BLaER1 (cell line): ENCODE measurements around the gene SPTBN4.

ENCODE experiments used
- H3K27ac ChIP-seq: shearing (Covaris generic); formaldehyde crosslinking; 2 replicates; pipeline ENCODE4 v1.8.1; 2022
- H3K27me3 ChIP-seq: shearing (Covaris generic); formaldehyde crosslinking; 2 replicates; pipeline ENCODE4 v1.8.1; 2022
- H3K36me3 ChIP-seq: shearing (Covaris generic); formaldehyde crosslinking; 2 replicates; pipeline ENCODE4 v1.8.1; 2022
- H3K4me1 ChIP-seq: shearing (Covaris generic); formaldehyde crosslinking; 2 replicates; pipeline ENCODE4 v1.8.1; 2022
- H3K4me2 ChIP-seq: shearing (Covaris generic); formaldehyde crosslinking; 2 replicates; pipeline ENCODE4 v1.8.1; 2022
- H3K4me3 ChIP-seq: shearing (Covaris generic); formaldehyde crosslinking; 2 replicates; pipeline ENCODE4 v1.8.1; 2022
- H3K9ac ChIP-seq: shearing (Covaris generic); formaldehyde crosslinking; 2 replicates; pipeline ENCODE4 v1.8.1; 2022
- H3K9me3 ChIP-seq: shearing (Covaris generic); formaldehyde crosslinking; 2 replicates; pipeline ENCODE4 v1.8.1; 2022
- H4K20me1 ChIP-seq: shearing (Covaris generic); formaldehyde crosslinking; 2 replicates; pipeline ENCODE4 v1.8.1; 2022
- Cebpa-rat ChIP-seq: shearing (Covaris generic); IDR thresholded peaks from 2 replicates; pipeline ENCODE4 v1.8.1; 2022

SPTBN4 gene

DNA sequence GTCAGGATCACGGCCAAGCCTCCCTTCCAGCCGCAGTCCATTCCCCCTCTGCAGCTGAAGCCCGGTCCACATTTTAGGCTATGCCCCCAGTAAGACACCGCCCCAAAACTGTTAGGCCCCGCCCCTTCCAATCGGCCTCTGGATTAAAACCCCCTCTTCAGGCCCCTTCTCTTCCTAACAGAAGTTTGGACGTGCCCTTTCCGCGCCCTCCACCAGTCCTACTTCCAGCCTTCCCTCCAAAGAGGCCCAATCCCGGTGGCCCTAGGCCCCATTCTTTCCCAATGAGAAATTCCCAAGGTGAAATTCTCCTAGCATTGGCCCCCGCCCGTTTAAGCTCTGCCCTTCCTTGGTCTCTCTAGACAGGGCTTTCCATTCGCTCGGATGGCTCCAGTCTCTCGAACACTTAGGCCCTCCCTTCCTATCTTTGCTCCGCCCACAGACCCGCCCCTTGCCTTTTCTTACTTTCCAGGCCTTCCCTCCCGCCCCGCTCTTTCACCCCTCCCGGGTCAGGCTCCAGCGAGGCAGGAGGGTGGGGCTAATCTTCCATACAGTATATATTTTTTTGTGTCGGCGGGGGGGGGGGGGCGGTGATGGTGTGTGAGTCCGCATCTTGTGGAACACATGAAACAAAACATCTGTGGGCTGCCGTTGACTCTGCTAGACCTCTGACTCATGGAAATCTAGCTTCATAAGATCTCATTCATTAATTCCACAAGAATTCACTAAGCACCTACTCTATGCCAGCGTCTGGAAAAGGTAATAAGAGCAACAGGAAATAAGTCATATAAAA lies 148.0 kb downstream of the SPTBN4 start:
- H3K4me3 ChIP-seq = peak overlapping the region; percentile 84
- H3K4me2 ChIP-seq = peak overlapping the region; percentile 98

DNA sequence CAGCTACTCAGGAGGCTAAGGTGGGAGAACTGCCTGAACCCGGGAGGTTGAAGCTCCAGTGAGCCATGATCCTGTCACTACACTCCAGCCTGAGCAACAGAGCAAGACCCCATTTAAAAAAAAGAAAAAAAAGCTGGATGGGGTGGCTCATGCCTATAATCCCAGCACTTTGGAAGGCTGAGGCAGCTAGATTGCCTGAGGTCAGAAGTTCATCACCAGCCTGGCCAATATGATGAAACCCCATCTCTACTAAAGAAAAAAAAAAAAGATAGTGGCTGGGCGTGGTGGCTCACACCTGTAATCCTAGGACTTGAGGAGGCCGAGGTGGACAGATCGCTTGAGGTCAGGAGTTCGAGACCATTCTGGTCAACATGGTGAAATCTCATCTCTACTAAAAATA lies 149.4 kb downstream of the SPTBN4 start:
- no peak overlapping the region for H3K27ac ChIP-seq
- no peak overlapping the region for H3K4me3 ChIP-seq
- no peaks in the 10 kb centered on the region for H3K27me3 ChIP-seq
- peaks cover 13% of the 10 kb centered on the region; the same call in 1 of the 2 replicates for H4K20me1 ChIP-seq
- H3K9ac ChIP-seq = no peak overlapping the region
- H3K9me3 ChIP-seq = no peaks in the 10 kb centered on the region
- no peak for TF ChIP-seq Cebpa-rat
- peaks cover 26% of the 10 kb centered on the region for H3K4me1 ChIP-seq
- H3K4me2 ChIP-seq = no peak overlapping the region
- H3K36me3 ChIP-seq = peaks cover 57% of the 10 kb centered on the region

More for the DNA sequence above, 148.0 kb downstream of the SPTBN4 start:
- no peak for TF ChIP-seq Cebpa-rat
- Histone ChIP-seq H3K36me3 (peaks cover 43% of the 10 kb centered on the region), H4K20me1 (peaks cover 11% of the 10 kb centered on the region; the same call in 1 of the 2 replicates), H3K27ac (peak overlapping the region; percentile 78), H3K9ac (peak overlapping the region; percentile 84), H3K9me3 (no peaks in the 10 kb centered on the region), H3K27me3 (no peaks in the 10 kb centered on the region), H3K4me1 (peaks cover 38% of the 10 kb centered on the region)

DNA sequence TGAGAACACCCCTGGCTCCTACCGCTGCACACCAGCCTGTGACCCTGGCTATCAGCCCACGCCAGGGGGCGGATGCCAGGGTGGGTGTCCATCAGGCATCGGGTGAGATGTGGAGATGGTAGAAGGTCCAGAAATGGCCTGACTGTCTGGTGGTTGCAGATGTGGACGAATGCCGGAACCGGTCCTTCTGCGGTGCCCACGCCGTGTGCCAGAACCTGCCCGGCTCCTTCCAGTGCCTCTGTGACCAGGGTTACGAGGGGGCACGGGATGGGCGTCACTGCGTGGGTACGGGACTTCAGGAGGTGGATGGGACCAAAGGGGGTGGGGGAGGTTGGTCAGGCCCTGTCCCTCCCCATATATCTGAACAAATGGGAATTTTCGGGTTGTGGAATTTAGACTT lies 150.1 kb downstream of the SPTBN4 start:
- H3K4me1 ChIP-seq = peaks cover 19% of the 10 kb centered on the region
- peaks cover 64% of the 10 kb centered on the region for H3K36me3 ChIP-seq
- no peak for TF ChIP-seq Cebpa-rat
- H3K9me3 ChIP-seq = no peaks in the 10 kb centered on the region
- H4K20me1 ChIP-seq = peaks cover 18% of the 10 kb centered on the region; the same call in 1 of the 2 replicates
- no peaks in the 10 kb centered on the region for H3K27me3 ChIP-seq
- no peak overlapping the region for H3K4me3 ChIP-seq
- no peak overlapping the region for H3K27ac ChIP-seq
- H3K9ac ChIP-seq = no peak overlapping the region
- H3K4me2 ChIP-seq = no peak overlapping the region

DNA sequence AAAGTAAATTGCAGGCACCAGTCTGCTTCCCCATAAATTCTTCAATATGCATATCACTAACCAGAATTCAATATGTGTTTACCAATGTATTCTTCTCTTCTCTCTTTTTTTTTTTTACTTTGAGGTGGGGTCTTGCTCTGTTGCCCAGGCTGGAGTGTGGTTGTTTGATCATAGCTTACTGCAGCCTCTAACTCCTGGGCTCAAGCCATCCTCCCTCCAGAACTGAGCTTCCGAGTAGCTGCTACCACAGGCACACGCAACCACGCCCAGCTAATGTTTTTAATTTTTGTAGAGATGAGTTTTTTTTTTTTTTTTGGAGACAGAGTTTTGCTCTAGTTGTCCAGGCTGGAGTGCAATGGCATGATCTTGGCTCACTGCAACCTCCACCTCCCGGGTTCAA lies 151.2 kb downstream of the SPTBN4 start:
- Histone ChIP-seq H3K4me2 (no peak overlapping the region), H3K4me1 (peaks cover 14% of the 10 kb centered on the region), H3K4me3 (no peak overlapping the region), H3K9ac (no peak overlapping the region), H4K20me1 (peaks cover 26% of the 10 kb centered on the region; the same call in 1 of the 2 replicates), H3K27me3 (no peaks in the 10 kb centered on the region), H3K27ac (no peak overlapping the region), H3K36me3 (peaks cover 74% of the 10 kb centered on the region), H3K9me3 (no peaks in the 10 kb centered on the region)
- TF ChIP-seq Cebpa-rat = no peak

DNA sequence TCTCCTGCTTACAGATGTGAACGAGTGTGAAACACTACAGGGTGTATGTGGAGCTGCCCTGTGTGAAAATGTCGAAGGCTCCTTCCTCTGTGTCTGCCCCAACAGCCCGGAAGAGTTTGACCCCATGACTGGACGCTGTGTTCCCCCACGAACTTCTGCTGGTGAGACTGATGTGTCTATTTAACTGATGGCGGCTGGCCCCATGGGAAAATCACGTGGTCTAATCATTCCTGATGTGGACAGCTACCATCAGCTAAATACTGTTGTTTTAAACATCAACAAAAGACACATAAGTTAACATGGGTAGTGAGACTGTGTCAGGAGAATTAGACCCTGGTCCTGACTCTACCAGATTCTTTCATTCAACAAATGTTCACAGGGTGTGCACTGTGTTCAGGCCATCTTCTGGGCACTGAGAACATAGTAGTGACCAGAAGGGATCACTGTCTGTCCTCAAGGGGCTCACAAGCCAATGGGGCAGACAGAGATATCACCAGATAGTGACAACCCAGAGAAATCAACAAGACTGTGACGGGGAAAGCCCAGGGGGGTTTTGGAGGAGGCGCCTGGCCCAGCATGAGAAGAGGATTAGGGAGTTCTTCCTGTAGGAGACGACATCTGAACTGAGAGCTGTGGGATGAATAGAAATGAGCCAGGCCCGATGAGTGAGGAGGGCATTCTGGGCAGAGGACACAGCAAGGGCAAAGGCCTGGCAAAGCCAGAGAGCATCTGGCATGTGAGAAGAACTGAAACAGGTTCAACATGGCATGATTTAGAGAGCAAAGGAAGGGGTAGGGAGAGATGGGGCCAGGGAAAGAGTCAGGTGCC lies 152.7 kb downstream of the SPTBN4 start:
- Histone ChIP-seq H3K27ac (no peak overlapping the region), H4K20me1 (peaks cover 27% of the 10 kb centered on the region; the same call in 1 of the 2 replicates), H3K4me1 (peaks cover 9% of the 10 kb centered on the region; the same call in 1 of the 2 replicates), H3K4me2 (no peak overlapping the region), H3K27me3 (no peaks in the 10 kb centered on the region), H3K36me3 (peaks cover 90% of the 10 kb centered on the region), H3K9ac (no peak overlapping the region), H3K4me3 (no peak overlapping the region), H3K9me3 (no peaks in the 10 kb centered on the region)
- no peak for TF ChIP-seq Cebpa-rat

DNA sequence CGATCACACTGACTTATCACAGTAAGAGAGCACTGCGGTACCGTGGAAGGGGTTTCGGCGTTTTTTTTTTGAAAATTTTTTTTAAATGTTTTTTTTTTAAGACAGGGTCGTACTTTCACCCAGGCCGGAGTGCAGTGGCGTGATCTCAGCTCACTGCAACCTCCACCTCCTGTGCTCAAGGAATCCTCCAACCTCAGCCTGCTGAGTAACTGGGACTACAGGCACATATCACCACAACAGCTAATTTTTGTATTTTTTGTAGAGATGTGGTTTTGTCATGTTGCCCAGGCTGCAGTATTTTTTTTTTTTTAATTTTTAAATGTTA lies 153.3 kb downstream of the SPTBN4 start:
- Histone ChIP-seq H3K4me3 (no peak overlapping the region), H3K9me3 (no peaks in the 10 kb centered on the region), H3K27ac (no peak overlapping the region), H3K9ac (no peak overlapping the region), H3K4me1 (peaks cover 9% of the 10 kb centered on the region; the same call in 1 of the 2 replicates), H3K4me2 (no peak overlapping the region), H3K36me3 (peaks cover 95% of the 10 kb centered on the region), H3K27me3 (no peaks in the 10 kb centered on the region), H4K20me1 (peaks cover 27% of the 10 kb centered on the region; the same call in 1 of the 2 replicates)
- TF ChIP-seq Cebpa-rat = no peak

DNA sequence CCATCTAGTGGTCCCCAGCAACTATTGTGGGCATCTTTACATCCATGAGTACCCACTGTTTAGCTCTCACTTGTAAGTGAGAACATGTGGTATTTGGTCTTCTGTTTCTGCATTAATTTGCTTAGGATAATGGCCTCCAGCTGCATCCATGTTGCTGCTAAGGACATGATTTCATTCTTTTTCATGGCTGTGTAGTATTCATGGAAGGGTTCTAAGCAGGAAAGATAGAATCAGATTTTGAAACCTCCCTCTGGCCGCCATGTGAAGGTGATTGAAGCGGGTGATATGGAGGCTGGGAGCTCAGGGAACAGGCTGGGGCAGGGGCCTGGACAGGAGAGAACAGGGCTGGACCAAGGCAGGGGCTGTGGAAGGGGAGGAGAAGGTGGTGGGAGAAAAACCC lies 154.5 kb downstream of the SPTBN4 start:
- no peaks in the 10 kb centered on the region for H3K27me3 ChIP-seq
- no peaks in the 10 kb centered on the region for H3K9me3 ChIP-seq
- peaks cover 16% of the 10 kb centered on the region; the same call in 1 of the 2 replicates for H4K20me1 ChIP-seq
- H3K4me3 ChIP-seq = no peak overlapping the region
- no peak overlapping the region for H3K27ac ChIP-seq
- no peak overlapping the region for H3K9ac ChIP-seq
- peaks cover 97% of the 10 kb centered on the region for H3K36me3 ChIP-seq
- no peak overlapping the region for H3K4me2 ChIP-seq
- TF ChIP-seq Cebpa-rat = no peak
- no peaks in the 10 kb centered on the region for H3K4me1 ChIP-seq

DNA sequence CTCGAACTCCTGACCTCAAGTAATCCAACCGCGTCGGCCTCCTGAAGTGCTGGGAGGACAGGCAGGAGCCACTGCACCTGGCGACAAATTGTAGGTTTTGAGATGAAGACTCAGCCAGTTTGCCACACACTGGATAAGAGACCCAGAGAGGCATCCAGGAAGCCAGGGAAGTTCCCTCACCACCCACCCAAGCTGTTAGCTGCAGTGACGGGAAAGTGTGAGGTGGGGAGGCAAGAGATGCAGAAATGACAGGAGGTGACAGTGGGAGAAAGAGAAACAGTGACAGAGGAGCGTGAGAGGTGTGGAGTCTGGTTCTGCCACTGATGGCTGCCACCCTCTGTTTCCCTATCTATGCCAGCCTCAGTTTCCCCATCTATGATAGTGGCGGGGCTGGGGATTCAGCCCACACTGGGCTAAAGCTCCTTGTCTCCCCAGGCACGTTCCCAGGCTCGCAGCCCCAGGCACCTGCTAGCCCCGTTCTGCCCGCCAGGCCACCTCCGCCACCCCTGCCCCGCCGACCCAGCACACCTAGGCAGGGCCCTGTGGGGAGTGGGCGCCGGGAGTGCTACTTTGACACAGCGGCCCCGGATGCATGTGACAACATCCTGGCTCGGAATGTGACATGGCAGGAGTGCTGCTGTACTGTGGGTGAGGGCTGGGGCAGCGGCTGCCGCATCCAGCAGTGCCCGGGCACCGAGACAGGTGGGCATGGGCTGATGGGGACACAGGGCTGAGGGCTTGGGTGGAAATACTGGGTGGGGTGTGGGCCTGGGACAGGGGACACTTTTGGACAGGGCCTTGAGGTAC lies 155.4 kb downstream of the SPTBN4 start:
- H3K27me3 ChIP-seq = no peaks in the 10 kb centered on the region
- H3K9me3 ChIP-seq = no peaks in the 10 kb centered on the region
- H3K36me3 ChIP-seq = peaks cover 97% of the 10 kb centered on the region

DNA sequence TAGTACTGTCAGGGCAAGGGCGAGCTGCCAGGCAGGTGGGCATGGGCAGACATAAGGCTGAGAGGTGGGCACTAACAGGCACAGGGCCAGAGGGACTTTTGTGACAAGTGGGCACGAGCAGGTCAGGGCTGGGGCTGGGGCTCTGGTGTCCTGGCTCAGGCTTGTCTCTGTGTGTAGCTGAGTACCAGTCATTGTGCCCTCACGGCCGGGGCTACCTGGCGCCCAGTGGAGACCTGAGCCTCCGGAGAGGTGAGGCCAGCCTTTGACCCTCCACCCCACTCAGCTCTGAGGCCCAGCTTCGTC lies 155.9 kb downstream of the SPTBN4 start:
- Histone ChIP-seq H3K9me3 (no peaks in the 10 kb centered on the region), H3K4me1 (no peaks in the 10 kb centered on the region), H3K27ac (no peak overlapping the region), H3K36me3 (peaks cover 99% of the 10 kb centered on the region), H3K4me3 (no peak overlapping the region), H3K9ac (no peak overlapping the region), H3K27me3 (no peaks in the 10 kb centered on the region), H4K20me1 (0 out of 2 replicates have a peak, but pooled peaks cover 15% of the 10 kb centered on the region), H3K4me2 (no peak overlapping the region)
- TF ChIP-seq Cebpa-rat = no peak

More for the DNA sequence above, 155.4 kb downstream of the SPTBN4 start:
- Histone ChIP-seq H3K4me2 (no peak overlapping the region), H3K4me3 (no peak overlapping the region), H3K4me1 (no peaks in the 10 kb centered on the region), H3K27ac (no peak overlapping the region), H3K9ac (no peak overlapping the region), H4K20me1 (peaks cover 15% of the 10 kb centered on the region; the same call in 1 of the 2 replicates)
- TF ChIP-seq Cebpa-rat = no peak
